NCI-H2029 treated with DMSO at 0.1 percent for 48 hours (cell line): Measurements from ENCODE around the gene TUG1.

ENCODE experiments used
- DNase-seq: peaks from one replicate; lab custom pipeline; 2025; lab: John Stamatoyannopoulos, UW

The TUG1 gene

DNA sequence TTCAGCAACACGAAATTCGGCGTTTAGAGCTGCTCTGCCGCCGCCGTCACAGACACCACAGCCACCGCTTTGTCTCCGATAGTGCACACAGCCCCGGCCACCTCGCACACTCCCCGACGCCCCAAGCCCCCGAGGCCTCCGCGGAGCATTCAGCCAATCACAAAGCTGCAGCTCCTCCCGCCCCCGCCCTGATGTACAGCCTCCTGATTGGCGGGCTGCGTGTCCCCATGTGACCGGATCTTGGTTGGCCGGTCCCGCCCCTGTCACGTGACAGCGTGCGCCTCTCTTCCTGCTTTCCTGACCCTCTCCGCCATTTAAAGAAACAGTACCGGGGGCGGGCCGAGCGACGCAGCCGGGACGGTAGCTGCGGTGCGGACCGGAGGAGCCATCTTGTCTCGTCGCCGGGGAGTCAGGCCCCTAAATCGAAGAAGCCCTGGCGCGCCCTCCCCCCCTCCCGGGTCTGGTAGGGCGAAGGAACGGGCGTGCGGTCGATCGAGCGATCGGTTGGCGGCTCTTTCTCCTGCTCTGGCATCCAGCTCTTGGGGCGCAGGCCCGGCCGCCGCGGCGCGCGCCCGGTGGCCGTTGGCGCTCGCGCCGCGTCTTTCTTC lies at the start of gene TUG1:
TSS of gene TUG1 (plus strand) at position 342 of the 608 bp plus-strand sequence.
- peak; percentile 67 for DNase-seq

DNA sequence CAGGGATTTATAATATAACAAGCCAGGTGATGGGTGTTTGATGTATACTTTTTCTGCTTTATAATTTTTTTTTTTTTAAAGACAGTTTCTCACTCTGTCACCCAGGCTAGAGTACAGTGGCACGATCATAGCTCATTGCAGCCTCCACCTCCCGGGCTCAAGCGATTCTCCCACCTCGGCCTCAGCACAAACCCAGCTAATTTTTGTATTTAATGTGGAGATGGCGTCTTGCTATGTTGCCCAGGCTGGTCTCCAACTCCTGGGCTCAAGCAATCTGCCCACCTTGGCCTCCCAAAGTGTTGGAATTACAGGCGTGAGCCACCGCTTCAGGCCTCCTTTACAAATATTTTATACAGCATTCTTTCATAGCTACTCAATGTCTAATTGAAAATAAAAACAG lies 49.1 kb upstream of the TUG1 start:
- DNase-seq: no peak

DNA sequence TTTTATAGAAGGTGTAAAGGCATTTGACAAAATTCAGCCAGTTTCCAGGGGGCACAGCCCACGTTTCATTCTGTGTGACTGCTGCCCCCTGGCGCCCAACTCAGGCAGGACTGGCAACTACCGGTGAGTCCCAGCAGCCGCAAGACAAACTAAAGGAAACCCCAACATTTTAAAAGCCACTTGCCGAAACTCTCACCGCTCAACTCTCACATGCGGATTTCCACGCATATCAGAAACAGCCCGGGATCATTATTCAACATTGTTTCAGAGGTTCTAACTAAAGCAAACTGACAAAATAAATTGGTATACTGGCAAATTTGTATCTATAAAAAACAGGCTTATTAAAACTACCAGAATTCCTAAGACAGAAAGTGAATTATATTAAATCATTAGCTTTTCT lies 48.7 kb upstream of the TUG1 start:
- DNase-seq: peak; percentile 11

DNA sequence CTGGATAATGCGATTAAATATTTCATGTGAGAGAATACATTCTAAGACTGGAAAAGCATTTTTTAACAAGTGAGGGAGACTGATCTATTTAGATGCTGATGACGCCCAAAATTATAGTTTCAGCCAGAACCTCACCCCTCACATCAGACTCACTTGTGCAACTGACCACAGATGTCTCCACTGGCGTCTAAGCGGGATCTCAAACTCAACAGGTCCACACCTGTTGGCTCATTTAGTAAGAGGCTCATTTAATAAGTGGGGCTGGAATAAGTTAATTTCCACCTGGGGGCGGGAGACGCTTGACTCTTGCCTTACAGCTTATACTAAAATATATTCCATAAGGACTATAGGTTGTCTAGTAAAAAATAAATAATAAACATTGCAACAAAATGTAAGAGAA lies 48.0 kb upstream of the TUG1 start:
- DNase-seq: no peak

DNA sequence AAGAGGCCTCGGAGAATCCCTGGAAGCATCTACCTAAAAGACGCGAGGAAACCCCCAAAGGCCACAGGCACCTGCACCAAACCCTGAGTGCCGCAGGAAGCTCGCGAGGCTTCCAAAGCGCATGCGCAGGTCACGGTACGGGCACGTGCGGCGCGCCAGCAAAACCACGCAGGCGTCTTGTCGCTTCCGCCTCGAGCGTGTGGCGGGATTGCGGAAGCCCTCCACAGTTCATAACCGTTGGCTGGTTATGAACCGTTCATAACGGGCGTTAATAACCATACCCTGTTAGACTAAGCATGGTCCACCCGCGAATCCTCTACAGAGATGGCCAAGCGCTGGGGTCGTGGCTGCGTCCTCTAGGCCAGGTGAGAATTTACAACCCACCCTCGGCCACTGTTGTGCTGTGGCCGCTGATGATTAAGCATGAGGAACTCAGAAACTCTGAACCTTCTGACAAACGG lies 46.9 kb upstream of the TUG1 start:
- no peak for DNase-seq

DNA sequence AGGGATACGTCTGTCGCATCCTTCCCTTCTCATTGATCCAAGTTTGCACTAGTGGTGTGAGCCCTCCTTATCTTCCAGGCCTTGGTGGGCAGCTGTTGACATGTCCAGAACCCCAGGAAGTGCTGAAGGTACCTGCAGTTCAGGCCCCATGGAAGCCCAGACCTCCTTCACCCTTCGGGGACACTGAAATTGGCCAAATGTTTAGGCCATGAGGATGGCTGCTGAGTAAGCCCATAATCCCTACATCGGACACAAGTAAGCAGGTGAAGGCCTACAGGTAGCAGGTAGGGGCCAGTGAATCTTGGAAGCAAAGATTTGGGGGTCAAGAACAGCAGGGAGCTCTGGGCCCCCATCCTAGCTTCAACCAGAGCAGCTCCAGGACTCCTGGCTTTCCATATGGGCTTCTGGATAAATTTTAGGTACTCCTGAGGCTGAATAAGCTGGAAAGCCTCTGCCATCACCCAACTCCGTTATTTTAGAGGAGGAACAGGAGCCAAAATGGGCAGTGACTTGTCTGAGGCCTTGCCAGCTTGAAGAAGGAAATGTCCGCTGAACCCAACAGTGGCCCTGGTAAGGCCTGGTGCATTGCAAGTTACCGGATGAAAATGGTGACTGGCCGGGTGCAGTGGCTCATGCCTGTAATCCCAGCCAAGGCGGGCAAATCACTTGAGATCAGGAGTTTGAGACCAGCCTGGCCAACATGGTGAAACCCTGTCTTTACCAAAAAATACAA lies 45.7 kb upstream of the TUG1 start:
- DNase-seq: no peak

DNA sequence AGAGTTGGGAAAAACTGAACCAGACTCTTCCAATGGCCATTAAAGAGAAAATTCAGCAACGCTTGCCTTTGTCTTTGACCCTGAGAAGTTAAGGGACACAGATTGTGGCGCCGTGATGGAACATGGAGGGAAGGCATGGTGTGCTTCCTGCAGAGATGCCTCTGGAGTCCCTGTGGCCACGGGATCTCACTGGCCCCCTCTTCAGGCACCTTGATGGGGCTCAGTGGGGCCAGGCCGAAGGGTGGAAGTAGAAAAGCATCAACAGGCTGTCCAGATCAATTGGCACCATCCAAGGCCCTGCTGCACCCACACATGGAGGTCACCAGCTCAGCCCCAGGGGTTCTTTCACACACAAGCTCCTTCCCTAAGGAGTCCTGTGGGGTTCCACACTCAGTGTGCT lies 43.4 kb upstream of the TUG1 start:
- DNase-seq: no peak

DNA sequence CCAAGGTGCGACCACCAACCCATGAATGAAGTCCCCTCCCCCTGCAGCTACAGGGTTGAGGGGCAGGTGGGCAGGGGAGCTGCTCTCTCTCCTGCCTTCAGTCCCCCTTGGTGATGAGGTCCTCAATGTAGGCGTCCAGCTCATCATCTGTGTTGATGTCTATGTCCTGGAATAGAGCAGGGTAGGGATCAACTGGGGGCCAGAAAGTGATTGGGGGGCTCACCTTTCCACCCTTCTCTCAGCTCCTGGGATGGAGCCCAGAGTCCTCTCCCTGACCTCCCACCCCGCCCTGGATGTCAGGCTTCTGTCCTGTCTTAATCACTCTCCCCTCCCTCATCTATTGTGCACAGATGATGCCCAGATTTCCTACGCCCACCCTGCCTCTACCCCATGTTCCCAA lies 42.4 kb upstream of the TUG1 start:
- DNase-seq: no peak

DNA sequence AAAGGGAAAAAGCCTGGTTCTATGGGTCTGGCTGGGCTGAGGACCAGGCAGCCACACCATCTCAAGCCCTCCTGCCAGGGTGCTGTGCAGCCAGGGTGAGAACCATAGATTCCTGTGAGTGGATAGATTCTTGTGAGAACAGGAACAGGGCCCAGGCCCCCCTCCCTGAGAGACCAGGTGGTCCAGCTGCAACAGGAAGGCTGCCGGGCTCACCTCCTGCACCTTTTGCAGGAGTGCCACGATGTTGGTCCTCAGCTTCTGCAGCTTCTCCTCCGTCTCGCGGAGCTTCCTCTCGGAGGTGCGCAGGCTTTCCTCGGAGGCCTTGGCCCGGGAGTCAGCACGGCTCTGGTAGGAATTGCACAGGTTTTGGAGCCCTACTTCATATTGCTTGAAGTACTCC lies 41.3 kb upstream of the TUG1 start:
- DNase-seq: no peak

DNA sequence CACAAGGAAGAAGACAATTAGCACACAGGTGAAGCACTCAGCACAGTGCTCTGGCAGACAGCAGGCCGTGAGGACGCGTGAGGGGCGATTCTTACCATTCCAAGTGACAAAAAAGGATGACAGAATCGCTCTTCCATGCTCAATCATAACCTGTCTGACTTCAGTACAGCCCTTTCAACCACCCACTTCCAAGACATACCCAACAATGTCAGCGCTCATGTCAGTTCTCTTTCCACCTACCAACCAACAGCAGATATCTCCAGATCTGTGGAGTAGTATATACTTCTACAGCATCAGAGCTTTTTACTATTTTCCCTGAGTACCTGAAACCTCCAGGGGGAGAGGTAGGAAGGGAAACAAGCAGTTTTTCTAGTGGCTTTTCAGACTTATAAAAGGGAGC lies 40.7 kb upstream of the TUG1 start:
- no peak for DNase-seq

DNA sequence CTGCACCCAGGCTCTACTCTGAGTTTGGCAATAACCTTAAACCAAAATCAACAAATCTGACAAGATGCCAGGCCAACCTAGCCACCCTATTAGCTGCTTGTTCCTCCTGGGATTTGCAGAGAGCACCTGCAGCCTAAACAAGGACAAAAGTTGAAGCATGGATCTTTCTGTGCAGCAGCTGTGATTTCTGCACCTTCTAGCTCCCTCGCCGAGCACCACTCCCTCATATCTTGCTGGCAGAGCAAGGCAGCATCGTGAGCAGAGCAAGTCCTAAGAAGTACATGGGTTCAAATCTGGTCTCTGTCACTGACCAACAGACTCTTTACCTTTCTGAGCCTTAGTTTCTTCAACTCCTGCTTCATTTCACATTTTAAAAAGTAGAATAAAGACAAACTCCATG lies 38.8 kb upstream of the TUG1 start:
- DNase-seq: no peak

DNA sequence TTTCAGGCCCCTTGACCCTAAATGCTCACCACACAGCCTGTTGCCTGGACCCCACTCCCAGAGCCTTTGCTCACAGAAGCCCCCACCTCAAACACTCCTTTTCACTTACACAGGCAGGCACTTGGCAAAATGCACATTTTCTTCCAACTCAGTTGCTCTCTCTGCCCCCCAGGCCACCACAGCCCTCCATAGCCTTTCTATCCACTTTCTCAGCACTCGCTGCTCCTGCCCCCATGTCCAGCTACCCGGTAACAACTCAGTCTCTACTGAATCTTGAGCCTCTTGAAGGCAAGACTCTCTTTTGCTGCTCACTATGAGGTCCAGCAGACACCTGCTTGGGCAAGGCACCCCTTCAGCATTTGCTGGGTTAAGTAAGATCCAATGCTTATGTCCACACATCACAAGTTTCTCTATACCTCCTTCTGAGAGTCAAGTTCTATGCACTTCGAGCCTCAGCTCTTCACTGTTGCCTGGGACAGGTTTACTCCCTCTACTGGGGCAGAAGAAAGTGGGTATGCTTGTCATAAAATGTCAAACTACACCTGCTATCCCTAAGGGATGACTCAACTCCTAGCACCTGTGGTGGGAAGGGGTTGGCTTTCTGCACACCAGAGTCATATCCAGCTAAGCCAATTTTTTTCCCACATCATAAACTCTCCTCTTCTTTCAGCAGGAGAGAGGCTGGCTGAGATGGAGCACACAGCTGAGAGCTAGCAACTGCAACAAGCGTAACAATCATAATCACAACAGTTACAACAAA lies 37.3 kb upstream of the TUG1 start:
- DNase-seq: no peak

DNA sequence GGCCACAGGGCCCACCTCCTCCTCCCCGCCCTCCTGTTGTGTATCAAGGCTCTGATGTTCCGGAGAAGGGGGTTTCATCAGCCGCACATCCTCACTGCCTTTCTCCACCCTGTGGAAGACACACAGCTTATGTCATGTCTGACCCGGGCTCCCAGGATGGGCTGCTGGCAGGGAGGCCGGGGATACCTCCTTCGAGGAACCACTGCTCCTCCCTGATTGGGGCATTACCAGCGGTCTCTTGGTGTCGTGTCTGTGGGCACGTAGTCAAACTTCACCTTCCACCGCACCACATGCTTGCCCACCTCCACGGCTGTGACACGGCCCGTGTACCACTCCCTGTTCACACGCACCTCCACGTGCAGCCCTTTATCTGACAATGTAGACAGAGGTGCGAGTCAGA lies 36.4 kb upstream of the TUG1 start:
- DNase-seq: no peak

DNA sequence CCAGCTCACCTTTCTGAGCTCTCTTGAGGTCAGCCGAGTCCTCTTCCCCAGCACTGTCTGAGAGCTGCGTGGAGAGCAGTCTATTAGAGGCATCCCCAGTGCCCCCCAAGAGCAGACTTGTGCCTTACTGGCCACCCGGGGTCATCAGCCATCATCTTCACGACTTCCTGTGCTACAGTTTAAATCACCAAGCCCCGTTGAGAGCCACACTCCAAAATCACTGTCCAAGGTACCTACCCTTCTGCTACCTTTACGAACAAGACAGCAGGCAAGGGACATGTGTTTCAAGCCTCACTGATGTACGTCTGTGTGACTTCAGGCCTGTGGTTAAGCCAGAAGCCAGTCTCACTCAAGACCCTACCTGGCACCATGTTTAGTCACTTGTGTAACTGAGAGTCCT lies 35.6 kb upstream of the TUG1 start:
- no peak for DNase-seq

DNA sequence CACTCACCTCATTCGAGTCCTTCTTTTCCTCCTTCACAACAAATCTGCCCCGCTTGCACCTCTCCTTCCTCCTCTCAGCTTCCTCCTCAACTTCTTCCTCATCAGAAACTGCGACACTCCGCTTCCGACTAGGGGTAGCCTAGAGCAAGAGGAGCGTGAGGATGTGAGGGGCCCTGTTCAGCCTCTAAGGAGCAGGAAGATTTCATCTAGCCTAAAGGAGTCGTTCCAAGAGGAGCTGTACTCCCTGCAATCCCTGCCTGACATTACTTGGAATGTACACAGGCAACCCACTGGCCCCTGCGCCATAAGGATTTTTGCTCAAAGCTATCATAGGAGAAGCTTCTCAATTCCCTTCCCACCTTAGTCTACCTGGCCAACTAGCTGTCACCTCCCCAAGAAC lies 35.0 kb upstream of the TUG1 start:
- DNase-seq: no peak

DNA sequence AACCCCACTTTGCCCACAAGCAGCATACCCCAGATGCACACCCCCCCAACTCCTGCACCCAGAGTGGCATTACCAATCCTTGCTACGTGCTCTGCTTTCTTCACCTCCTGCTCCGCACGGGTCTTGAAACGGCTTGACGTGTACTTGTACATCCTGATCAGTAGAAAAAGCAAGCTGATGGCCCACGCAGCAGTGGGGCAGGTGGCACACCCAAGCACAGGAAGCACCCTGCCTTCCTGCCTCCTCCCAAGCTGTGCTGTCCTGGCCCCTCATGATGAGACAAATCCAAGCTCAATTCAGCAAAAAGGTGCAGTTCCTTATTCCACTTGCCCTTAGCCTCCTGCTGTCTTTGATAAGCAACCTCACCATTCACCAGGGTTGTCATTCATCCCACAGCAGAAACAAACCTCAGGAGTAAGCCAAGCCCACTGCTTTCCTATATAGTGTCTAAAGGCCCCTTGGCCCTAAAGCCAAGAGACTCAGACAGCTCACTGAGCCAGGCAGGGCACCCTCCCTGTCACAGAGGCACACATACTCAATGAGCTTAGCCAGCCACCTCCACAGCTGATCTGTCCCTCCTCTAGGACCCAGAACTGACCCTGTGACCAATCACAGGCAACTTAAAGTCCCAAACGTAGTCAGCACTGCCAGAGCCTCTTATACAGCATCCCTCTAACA lies 28.2 kb upstream of the TUG1 start:
- no peak for DNase-seq

DNA sequence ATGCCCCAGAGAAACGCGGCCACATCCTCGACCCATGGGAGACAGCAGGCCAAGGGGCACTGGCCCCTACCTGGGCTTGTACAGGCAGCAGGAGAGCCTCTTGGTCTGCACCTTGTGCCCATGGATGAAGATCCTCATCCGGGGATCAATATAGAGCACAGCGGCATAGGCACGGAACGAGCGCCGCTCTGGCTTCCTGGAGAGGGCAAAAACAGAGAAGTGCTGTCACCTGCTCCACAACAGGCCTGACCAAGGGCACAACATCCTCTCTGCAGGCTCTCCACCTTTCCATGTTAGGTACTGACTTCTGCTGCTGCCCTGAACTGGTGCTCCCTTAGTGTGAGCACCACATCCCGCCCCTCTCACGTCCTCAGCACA lies 27.7 kb upstream of the TUG1 start:
- DNase-seq: no peak

DNA sequence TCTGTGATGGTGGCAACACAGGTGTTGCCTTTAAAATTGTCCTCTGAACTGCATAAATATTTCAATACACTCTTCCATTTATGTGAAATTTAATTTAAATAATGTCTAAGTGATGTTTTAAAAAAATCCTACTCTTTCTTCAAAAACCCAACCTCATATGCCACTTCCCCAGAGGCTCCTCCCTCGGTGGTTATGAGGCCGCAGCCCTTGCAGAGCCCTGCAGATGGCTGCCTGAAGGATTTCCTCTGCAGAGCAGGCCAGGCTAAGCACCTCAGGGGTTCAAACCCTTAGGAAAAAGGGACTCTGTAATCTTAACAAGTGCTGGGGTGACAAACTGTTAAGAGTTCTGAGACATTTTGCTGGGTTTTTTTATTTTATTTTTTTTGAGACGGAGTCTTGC lies 25.7 kb upstream of the TUG1 start:
- DNase-seq: no peak

DNA sequence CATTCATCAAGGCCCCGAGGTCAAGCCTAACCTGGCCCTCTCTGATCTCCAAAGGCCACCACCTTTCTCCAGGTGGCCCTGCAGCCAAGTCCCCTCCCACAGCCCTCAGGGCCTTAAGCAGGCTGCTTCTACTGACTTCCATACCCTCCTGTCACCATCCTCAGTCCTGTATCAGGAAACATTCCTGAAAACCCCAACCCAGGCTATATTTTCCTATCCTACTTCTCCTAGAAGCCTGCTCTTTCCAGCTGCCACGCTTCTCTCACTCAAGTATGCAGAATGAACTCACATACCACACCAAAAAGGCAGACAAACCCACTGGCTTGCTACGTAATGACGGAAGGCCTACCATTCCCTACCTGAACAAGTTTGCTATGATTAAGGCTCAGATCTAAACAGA lies 24.1 kb upstream of the TUG1 start:
- no peak for DNase-seq

DNA sequence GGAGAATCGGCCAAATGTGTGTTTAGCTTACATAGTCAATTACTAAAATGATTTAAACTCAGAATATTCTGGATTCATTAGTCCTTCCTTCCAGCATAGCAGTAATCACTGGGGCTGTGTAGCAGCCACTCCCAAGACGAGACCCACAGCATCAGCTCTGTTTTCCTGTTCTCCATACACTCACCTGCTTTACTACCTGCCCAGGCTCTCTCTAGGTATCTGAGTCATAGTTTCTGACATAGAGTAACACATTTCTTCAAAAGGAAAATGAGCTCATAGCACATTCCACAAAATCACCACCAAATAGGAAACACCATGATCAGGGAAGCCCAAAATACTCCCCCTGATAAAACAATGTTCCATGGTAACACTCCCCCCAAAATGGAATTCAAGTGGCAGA lies 23.4 kb upstream of the TUG1 start:
- DNase-seq: no peak

DNA sequence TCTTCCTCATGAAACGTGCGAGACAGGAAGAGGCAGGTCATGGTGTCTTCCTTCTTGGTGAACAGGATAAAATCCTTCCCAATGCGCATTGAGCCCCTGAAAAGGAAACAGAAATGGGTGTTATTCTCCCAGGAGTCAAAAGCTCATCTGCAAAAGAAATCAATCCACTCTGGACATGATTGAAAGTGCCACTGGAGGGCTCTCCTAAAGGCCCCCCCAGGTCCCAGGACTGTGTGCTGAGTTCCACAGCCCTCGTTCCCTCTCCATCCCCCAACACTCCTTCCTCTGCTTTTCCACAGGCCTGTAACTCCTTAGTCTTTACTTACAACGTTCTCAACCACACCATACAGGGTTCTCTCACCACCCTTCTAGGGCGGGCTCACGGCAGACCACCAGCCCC lies 22.7 kb upstream of the TUG1 start:
- no peak for DNase-seq

DNA sequence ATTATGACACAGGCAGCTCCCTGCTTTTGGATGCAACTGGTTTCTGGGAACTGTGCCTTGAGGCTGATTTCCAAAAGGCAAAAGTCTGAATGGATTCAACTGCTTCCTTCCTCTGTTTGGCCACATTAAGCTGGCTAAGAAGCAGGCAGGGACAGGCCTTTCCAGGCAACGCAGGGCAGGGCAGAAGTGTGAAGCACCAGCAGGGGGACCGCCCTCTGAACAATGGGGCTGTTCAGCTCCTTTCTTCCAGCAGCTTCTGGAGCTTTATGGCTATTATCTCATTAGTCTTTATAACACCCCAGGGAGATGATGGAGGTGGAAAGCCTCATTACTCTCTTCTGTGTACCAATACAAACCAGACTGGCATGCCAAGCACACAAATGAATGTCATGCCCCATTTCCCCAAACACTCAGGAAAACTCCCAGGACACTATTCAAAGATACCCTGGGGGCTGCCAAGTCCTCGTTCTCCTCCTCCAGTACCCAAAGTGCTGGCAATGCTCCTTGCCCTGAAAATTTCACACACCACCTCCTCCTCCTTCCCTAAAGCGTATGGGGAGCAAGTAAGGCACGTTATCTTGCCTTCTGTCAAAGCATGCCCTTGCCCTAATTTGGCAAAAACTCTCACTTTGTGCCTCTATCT lies 21.8 kb upstream of the TUG1 start:
- DNase-seq: no peak
